Karpas-422 (cell line): ENCODE data around the gene SVBP. TPM values are rescaled to one million over a fixed set of nuclear protein-coding genes. Genes with fewer than 3 reads are reported as not detected.
"Not testable (repeated sequence)": the region's sequence is repeated elsewhere in the genome, so short reads cannot be mapped to it uniquely, and the experiment has no call there.

ENCODE experiments used
- DNase-seq: peaks from one replicate; pipeline ENCODE4 v3.0.0-alpha.2; 2015
- H2AFZ ChIP-seq: fragments of 200-600 bp; sonication (generic); 2 replicates; pipeline ENCODE4 v1.6.1; 2014; ENCODE audit warnings: antibody characterized with exemption, low read length, mixed read lengths
- H3K27ac ChIP-seq: fragments of 200-600 bp; sonication (generic); 2 replicates; pipeline ENCODE4 v1.5.1; 2014; ENCODE audit warnings: mild to moderate bottlenecking, low read length, moderate library complexity
- H3K27me3 ChIP-seq: fragments of 200-600 bp; sonication (generic); 2 replicates; pipeline ENCODE4 v1.6.1; 2014; ENCODE audit warnings: low read length, mixed read lengths
- H3K36me3 ChIP-seq: fragments of 200-600 bp; sonication (generic); 2 replicates; pipeline ENCODE4 v1.6.1; 2014; ENCODE audit warnings: low read length, mixed read lengths; ENCODE audit not compliant: insufficient read depth
- H3K4me1 ChIP-seq: fragments of 200-600 bp; sonication (generic); 2 replicates; pipeline ENCODE4 v1.6.1; 2014; ENCODE audit warnings: mild to moderate bottlenecking, low read length, mixed read lengths
- H3K4me2 ChIP-seq: fragments of 200-600 bp; sonication (generic); 2 replicates; pipeline ENCODE4 v1.6.1; 2014; ENCODE audit warnings: low read length, low read depth, mild to moderate bottlenecking; ENCODE audit not compliant: poor library complexity, severe bottlenecking
- H3K4me3 ChIP-seq: fragments of 200-600 bp; sonication (generic); 2 replicates; pipeline ENCODE4 v1.5.1; 2014; ENCODE audit warnings: mild to moderate bottlenecking, antibody characterized with exemption, low read length, mixed read lengths
- H3K79me2 ChIP-seq: fragments of 200-600 bp; sonication (generic); 2 replicates; pipeline ENCODE4 v1.6.1; 2014; ENCODE audit warnings: mild to moderate bottlenecking, low read length, mixed read lengths
- H3K9ac ChIP-seq: fragments of 200-600 bp; sonication (generic); 2 replicates; pipeline ENCODE4 v1.6.0; 2014; ENCODE audit warnings: low read length
- H3K9me2 ChIP-seq: fragments of 200-600 bp; sonication (generic), shearing (Covaris generic); replicated peaks from 2 replicates; pipeline ENCODE4 v1.6.0; 2014; ENCODE audit warnings: mild to moderate bottlenecking, low read length, moderate library complexity; ENCODE audit not compliant: insufficient read depth
- H3K9me3 ChIP-seq: fragments of 300-700, 200-600 bp; sonication (generic); 2 replicates; pipeline ENCODE4 v1.6.1; 2014; ENCODE audit warnings: low read length, mixed read lengths
- H4K20me1 ChIP-seq: fragments of 200-600 bp; sonication (generic); 2 replicates; pipeline ENCODE4 v1.6.1; 2014; ENCODE audit warnings: mild to moderate bottlenecking, antibody characterized with exemption, low read length, low read depth; ENCODE audit not compliant: insufficient read depth
- total RNA-seq: library from RNA; depleted of rRNA; stranded (reverse); fragments of >200 nt; shearing (Covaris generic); gene quantifications from 2 replicates; pipeline ENCODE4 v1.2.3, GENCODE V29; 2014; ENCODE audit warnings: low replicate concordance; rRNA removed

The SVBP gene, protein sequence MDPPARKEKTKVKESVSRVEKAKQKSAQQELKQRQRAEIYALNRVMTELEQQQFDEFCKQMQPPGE
- total RNA-seq = 18.2 and 45.4 TPM in 2 replicates

DNA sequence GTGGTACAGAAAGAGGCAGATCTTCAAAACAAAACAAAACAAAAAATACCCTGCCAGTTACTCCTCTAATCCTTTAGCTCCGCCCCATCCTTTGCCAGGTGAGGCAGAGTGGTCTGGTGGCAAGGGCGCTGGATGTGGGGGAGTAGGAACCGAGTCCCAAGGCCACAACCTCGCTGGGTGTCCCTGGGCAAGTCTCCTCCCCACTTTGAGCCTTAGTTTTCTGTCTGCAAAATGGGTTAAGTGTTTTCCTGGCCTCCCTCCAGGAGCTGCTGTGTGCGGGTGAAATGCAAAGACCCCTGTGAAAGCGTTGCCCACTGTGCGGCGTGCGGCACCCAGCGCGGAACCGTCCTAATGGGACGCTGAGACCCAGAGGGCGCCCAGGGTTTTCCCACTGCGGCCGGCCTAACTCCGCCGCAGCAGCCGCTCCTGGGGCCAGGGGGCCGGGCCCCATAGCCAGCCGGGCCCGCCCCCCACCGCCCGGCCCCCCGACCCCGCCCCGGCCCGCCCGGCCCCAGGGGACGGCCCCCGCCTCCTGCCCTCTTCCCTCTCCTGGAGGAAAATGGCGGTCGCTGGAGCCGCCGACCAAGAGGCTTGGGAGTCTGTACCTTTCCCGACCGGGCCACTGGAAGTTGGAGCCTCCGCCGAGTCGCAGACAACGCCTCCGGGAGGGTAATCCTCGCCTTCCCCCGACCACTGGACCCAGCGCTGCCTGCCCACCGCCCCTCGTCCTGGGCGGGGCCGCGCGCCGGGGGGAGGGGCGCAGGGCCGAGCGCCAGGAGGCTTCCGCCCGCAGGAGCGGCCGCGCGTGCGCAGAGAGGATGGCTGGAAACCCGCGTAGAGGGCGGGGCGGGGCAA, at the start of gene SVBP, which contains the start of gene ERMAP:
Gene SVBP (minus strand): TSS at position 813 of the 855 bp plus-strand sequence. CDS start 853 bp downstream, outside the sequence.
Gene ERMAP (plus strand): TSS at position 538 of the 855 bp plus-strand sequence. CDS start 13,327 bp downstream, outside the sequence.
- Histone ChIP-seq H3K9me2 (no peaks in the 10 kb centered on the region), H3K4me1 (peaks cover 16% of the 10 kb centered on the region), H3K79me2 (no peaks in the 10 kb centered on the region), H2AFZ (peak within 1 kb of the TSS; percentile 91; the same call in 1 of the 2 replicates), H4K20me1 (no peaks in the 10 kb centered on the region), H3K27ac (0 out of 2 replicates have a peak within 1 kb of the TSS, but pooled peaks have one; percentile 42), H3K9ac (peak within 1 kb of the TSS; percentile 86), H3K27me3 (no peaks in the 10 kb centered on the region), H3K9me3 (no peaks in the 10 kb centered on the region), H3K36me3 (no peaks in the 10 kb centered on the region), H3K4me2 (peak within 1 kb of the TSS; percentile 83), H3K4me3 (peak within 1 kb of the TSS; percentile 83)
- peak; percentile 97 for DNase-seq

DNA sequence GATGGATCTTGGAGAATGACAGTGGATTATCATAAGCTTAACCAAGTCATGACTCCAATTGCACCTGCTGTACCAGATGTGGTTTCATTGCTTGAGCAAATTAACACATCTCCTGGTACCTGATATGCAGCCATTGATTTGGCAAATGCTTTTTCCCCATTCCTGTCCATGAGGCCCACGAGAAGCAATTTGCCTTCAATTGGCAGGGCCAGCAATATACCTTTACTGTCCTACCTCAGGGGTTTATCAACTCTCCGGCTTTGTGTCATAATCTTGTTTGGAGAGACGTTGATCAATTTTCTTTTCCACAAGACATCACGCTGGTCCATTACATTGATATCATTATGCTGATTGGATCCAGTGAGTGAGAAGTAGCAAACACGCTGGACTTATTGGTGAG, 49.4 kb upstream of the SVBP start:
- no peaks in the 10 kb centered on the region for H3K9me3 ChIP-seq
- no peak for DNase-seq
- no peaks in the 10 kb centered on the region for H3K36me3 ChIP-seq
- no peaks in the 10 kb centered on the region for H3K9me2 ChIP-seq
- no peak overlapping the region for H2AFZ ChIP-seq
- no peak overlapping the region for H3K27ac ChIP-seq
- no peak overlapping the region for H3K4me3 ChIP-seq
- no peaks in the 10 kb centered on the region for H3K4me1 ChIP-seq
- H3K4me2 ChIP-seq = no peak overlapping the region
- no peak overlapping the region for H3K9ac ChIP-seq
- no peaks in the 10 kb centered on the region for H3K27me3 ChIP-seq
- H4K20me1 ChIP-seq = no peaks in the 10 kb centered on the region
- no peaks in the 10 kb centered on the region for H3K79me2 ChIP-seq

DNA sequence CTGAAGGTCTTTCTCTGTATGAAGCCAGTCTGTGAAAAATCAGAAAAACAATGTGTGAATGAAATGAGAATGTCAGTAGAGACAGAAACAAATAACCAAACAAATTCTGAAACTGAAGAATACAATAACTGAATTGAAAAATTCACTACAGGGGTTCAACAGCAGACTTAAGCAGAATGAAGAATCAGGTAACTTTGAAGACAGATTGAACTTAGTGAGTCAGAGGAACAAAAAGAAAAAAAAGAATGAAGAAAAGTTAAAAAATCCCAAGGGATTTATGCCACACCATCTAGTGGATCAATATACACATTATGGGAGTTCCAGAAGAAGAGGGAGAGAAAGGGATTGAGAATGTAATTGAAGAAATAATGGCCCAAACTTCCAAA, 43.8 kb upstream of the SVBP start:
- no peak overlapping the region for H3K4me2 ChIP-seq
- no peaks in the 10 kb centered on the region for H3K36me3 ChIP-seq
- peak; percentile 9 for DNase-seq
- H3K79me2 ChIP-seq = no peaks in the 10 kb centered on the region
- no peaks in the 10 kb centered on the region for H4K20me1 ChIP-seq
- H3K27me3 ChIP-seq = no peaks in the 10 kb centered on the region
- H3K4me3 ChIP-seq = no peak overlapping the region
- no peaks in the 10 kb centered on the region for H3K9me2 ChIP-seq
- peaks cover 2% of the 10 kb centered on the region; the same call in 1 of the 2 replicates for H3K9me3 ChIP-seq
- no peak overlapping the region for H3K9ac ChIP-seq
- H3K4me1 ChIP-seq = no peaks in the 10 kb centered on the region
- no peak overlapping the region for H2AFZ ChIP-seq
- H3K27ac ChIP-seq = no peak overlapping the region

DNA sequence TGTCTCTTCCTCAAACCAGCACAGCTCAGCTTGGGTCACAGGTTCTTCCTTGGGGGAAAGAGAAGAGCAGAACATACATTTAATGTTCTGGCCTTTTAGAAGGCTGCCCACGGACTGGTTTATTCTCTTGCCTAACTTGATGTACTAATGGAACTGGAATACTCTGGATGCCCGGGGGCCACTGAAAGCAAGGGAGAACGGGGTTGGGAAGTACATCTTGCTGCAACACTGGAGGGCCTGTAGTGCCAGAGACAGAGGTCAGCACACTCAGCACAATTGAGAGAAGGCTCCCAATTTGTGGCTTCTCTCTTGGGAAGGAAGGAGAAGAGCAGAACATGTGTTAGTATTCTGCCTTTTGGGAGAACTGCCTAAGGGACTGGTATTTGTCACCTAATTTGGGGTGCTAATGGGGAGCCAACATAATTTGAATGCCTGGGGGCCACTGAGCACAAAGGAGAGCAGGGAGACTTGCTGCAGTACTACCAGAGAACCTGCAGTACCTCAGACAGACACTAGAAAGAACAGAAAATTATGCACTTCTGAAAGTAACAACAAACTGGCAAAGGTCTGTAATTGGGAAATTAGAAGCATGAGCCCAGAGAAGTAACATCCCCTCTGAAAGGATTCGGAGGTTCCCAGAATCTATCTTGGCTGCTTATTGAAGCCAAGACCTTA, 43.3 kb upstream of the SVBP start:
- Histone ChIP-seq H2AFZ (no peak overlapping the region), H3K4me3 (no peak overlapping the region), H3K36me3 (no peaks in the 10 kb centered on the region), H3K9me3 (peaks cover 2% of the 10 kb centered on the region; the same call in 1 of the 2 replicates), H4K20me1 (no peaks in the 10 kb centered on the region), H3K27me3 (no peaks in the 10 kb centered on the region), H3K4me1 (no peaks in the 10 kb centered on the region), H3K79me2 (no peaks in the 10 kb centered on the region), H3K9me2 (no peaks in the 10 kb centered on the region), H3K27ac (no peak overlapping the region), H3K4me2 (no peak overlapping the region), H3K9ac (no peak overlapping the region)
- DNase-seq = peak; percentile 38

DNA sequence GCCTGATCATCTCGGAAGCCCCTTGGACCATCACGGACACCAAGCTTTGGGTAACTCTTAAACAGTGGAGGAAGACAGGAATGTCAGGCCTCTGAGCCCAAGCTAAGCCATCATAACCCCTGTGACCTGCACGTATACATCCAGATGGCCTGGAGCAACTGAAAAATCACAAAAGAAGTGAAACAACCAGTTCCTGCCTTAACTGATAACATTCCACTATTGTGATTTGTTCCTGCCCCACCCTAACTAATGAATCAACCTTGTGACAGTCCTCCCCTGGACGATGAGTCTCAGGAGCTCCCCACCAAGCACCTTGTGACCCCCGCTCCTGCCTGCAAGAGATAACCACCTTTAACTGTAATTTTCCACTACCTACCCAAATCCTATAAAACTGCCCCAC, 42.2 kb upstream of the SVBP start:
- H3K36me3 ChIP-seq, H2AFZ ChIP-seq, H3K9me2 ChIP-seq, H4K20me1 ChIP-seq, H3K4me1 ChIP-seq, DNase-seq, H3K79me2 ChIP-seq, H3K27ac ChIP-seq, H3K4me3 ChIP-seq, H3K9me3 ChIP-seq, H3K4me2 ChIP-seq, H3K9ac ChIP-seq, H3K27me3 ChIP-seq: not testable (repeated sequence)

DNA sequence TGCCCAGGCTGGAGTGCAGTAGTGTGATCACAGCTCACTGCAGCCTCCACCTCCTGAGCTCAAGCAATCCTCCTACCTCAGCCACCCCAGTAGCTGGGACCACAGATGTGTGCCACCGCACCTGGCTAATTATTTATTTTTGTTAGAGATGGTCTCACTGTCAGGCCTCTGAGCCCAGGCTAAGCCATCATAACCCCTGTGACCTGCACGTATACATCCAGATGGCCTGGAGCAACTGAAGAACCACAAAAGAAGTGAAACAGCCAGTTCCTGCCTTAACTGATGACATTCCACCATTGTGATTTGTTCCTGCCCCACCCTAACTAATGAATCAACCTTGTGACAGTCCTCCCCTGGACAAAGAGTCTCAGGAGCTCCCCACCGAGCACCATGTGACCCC, 39.4 kb upstream of the SVBP start:
- H3K9me2 ChIP-seq, H3K9ac ChIP-seq, H3K4me2 ChIP-seq, H3K4me3 ChIP-seq, H3K79me2 ChIP-seq, H2AFZ ChIP-seq, H3K27me3 ChIP-seq, H3K27ac ChIP-seq, DNase-seq, H3K9me3 ChIP-seq, H3K36me3 ChIP-seq, H4K20me1 ChIP-seq: not testable (repeated sequence)
- H3K4me1 ChIP-seq = peaks cover 23% of the 10 kb centered on the region

DNA sequence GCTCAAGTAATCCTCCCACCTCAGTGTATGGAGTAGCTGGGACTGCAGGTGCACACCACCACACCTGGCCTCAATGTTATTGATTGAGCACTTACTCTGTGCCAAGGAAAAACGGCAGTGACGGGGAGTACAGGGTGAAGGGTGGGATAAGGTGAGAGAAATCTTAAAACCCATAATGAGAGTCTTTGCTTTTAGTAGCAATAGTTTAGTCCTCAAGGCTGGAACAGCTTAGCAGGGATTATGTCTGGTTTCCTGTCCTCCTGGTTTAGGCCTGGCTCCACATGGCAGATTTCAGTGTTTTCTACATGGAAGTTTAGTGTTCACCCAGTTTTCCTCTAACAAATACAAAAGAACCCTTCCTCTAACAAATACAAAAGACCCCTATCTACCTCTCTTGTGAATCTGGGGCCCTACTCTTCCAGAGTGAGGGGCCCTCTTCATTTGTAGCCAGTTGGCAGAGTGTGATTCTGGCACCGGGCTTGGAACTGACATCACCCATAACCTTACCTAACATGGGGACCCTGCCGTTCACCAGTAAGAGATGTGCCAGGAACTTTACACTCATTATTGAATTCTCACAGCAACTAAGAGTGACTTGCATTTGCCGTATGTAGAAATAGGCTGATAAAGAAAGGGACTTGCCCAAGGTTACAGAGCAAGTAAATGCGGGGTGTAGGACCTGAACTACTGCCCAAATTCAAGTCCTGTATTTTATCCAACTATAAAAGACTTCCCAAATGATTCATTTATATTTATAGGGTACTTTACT, 36.1 kb upstream of the SVBP start:
- no peak overlapping the region for H2AFZ ChIP-seq
- H3K9me2 ChIP-seq = no peaks in the 10 kb centered on the region
- H3K4me1 ChIP-seq = peaks cover 52% of the 10 kb centered on the region
- H3K27me3 ChIP-seq = no peaks in the 10 kb centered on the region
- peak overlapping the region; percentile 50 for H3K4me2 ChIP-seq
- peak overlapping the region; percentile 88 for H3K27ac ChIP-seq
- H3K36me3 ChIP-seq = peaks cover 26% of the 10 kb centered on the region
- peaks cover 11% of the 10 kb centered on the region; the same call in 1 of the 2 replicates for H3K79me2 ChIP-seq
- H3K4me3 ChIP-seq = peak overlapping the region; percentile 27; the same call in 1 of the 2 replicates
- no peak overlapping the region; the same call in 1 of the 2 replicates for H3K9ac ChIP-seq
- H4K20me1 ChIP-seq = no peaks in the 10 kb centered on the region
- no peaks in the 10 kb centered on the region for H3K9me3 ChIP-seq
- DNase-seq = no peak
